HUES6 (cell line): Measurements from ENCODE around the gene SH3BP4.

Experiments used
- H3K27ac ChIP-seq: 2 replicates; pipeline ENCODE4 v1.7.0; 2013; ENCODE audit warnings: low read depth, mild to moderate bottlenecking, low read length, inconsistent platforms
- H3K27me3 ChIP-seq: 2 replicates; pipeline ENCODE4 v1.6.1; 2013; ENCODE audit warnings: low read length; ENCODE audit not compliant: control insufficient read depth, insufficient read depth
- H3K36me3 ChIP-seq: 2 replicates; pipeline ENCODE4 v1.6.1; 2013; ENCODE audit warnings: low read length; ENCODE audit not compliant: control insufficient read depth, insufficient read depth
- H3K4me1 ChIP-seq: 2 replicates; pipeline ENCODE4 v1.6.1; 2013; ENCODE audit warnings: low read length; ENCODE audit not compliant: control insufficient read depth, insufficient read depth
- H3K4me3 ChIP-seq: 2 replicates; pipeline ENCODE4 v1.5.1; 2013; ENCODE audit warnings: low read depth, low read length
- H3K9ac ChIP-seq: one replicate; pipeline ENCODE4 v1.6.1; 2013; ENCODE audit warnings: mild to moderate bottlenecking, low read length
- H3K9me3 ChIP-seq: 2 replicates; pipeline ENCODE4 v1.6.1; 2013; ENCODE audit warnings: low read depth, low read length; ENCODE audit not compliant: control insufficient read depth, insufficient read depth

Gene SH3BP4

GRCh38 chr2:234968631-234969305 lies 17.0 kb downstream of the SH3BP4 start:
- Histone ChIP-seq H3K27ac (no peak overlapping the region), H3K36me3 (peaks cover 8% of the 10 kb centered on the region), H3K9me3 (no peaks in the 10 kb centered on the region), H3K4me1 (peaks cover 57% of the 10 kb centered on the region), H3K9ac (no peak overlapping the region), H3K4me3 (peak overlapping the region; percentile 24; the same call in 1 of the 2 replicates), H3K27me3 (no peaks in the 10 kb centered on the region)

DNA sequence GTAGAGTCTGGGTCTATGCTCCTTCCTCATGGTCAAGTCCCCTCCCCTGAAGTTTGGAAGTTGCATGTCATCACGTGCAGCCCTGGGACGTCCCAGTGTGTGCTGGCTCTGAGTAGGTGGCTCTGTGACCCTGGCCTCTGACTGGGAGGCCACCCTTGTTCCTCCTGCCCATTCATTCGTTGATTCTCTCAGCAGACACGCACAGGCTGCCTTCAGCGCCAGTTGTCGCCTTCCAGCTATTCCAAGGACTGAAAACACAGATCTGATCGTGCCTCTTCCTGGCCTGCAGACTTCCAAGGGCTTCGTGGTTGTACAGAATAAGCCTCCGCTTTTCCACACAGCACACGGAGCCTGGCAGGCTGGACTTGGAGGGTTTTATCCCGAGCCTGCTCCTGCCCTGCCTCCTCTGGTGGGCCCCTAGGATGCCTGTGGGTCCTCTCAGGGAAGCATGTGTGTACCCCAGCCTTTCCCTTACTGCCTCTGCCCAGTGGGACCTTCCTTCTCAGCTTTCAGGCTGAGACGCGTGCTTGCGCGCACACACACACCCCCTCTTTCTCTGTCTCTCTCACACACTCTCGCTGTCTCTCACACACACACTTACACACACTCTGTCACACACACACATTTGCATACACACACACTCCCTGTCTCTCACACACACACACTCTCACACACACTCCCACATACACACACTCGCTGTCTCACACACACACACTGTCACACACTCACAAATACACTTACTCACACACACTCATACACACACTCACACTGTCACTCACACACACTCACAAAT lies 17.7 kb downstream of the SH3BP4 start:
- no peaks in the 10 kb centered on the region for H3K27me3 ChIP-seq
- H3K36me3 ChIP-seq = peaks cover 8% of the 10 kb centered on the region
- H3K9me3 ChIP-seq = no peaks in the 10 kb centered on the region
- no peak overlapping the region for H3K27ac ChIP-seq
- H3K4me3 ChIP-seq = peak overlapping the region; percentile 24; the same call in 1 of the 2 replicates
- peak overlapping the region; percentile 5 for H3K9ac ChIP-seq
- peaks cover 56% of the 10 kb centered on the region for H3K4me1 ChIP-seq

DNA sequence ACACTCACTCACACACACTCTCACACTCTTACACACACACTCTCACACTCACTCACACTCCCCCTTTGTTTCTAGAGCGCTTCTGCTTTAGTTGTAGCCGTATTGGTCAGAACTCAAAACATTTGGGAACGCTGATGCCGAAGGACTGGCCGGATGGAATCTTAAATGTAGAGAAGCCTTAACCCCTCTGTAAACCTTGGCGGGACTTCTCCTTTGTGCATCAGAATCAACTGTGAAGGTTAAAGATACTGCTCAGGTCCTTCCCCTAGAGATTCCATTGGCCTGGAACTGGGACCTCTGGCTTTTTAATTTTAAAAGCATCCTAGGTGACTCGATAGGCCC lies 18.3 kb downstream of the SH3BP4 start:
- Histone ChIP-seq H3K9me3 (no peaks in the 10 kb centered on the region), H3K36me3 (peaks cover 8% of the 10 kb centered on the region), H3K4me1 (peaks cover 58% of the 10 kb centered on the region), H3K27ac (no peak overlapping the region), H3K4me3 (no peak overlapping the region), H3K9ac (no peak overlapping the region), H3K27me3 (no peaks in the 10 kb centered on the region)

GRCh38 chr2:234970477-234970882 lies 18.7 kb downstream of the SH3BP4 start:
- Histone ChIP-seq H3K4me1 (peaks cover 60% of the 10 kb centered on the region), H3K27me3 (no peaks in the 10 kb centered on the region), H3K27ac (no peak overlapping the region), H3K9me3 (no peaks in the 10 kb centered on the region), H3K36me3 (peaks cover 8% of the 10 kb centered on the region), H3K4me3 (no peak overlapping the region), H3K9ac (no peak overlapping the region)

DNA sequence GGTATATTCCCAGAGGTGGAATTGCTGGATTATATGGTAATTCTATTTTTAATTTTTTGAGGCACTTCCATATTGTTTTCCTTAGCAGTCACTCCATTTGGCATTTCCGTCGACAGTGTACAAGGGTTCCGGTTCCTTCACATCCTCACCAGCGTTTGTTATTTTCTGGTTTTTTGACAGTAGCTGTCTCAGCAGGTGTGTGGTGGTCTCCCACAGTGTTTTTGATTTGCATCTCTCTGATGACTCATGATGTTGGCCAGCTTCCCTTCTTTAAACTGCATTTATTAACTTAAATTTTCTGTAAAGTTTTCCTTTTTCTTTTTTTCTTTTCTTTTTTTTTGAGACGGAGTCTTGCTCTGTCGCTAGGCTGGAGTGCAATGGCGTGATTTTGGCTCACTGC lies 19.7 kb downstream of the SH3BP4 start:
- Histone ChIP-seq H3K36me3 (peaks cover 8% of the 10 kb centered on the region), H3K27me3 (no peaks in the 10 kb centered on the region), H3K4me1 (peaks cover 60% of the 10 kb centered on the region), H3K4me3 (no peak overlapping the region), H3K9me3 (no peaks in the 10 kb centered on the region), H3K9ac (no peak overlapping the region), H3K27ac (no peak overlapping the region)

GRCh38 chr2:234973008-234973407 lies 21.2 kb downstream of the SH3BP4 start:
- no peak overlapping the region for H3K9ac ChIP-seq
- H3K27me3 ChIP-seq = no peaks in the 10 kb centered on the region
- H3K9me3 ChIP-seq = no peaks in the 10 kb centered on the region
- no peak overlapping the region for H3K4me3 ChIP-seq
- H3K36me3 ChIP-seq = peaks cover 8% of the 10 kb centered on the region
- no peak overlapping the region for H3K27ac ChIP-seq
- peaks cover 50% of the 10 kb centered on the region for H3K4me1 ChIP-seq

- Histone ChIP-seq H3K27ac (peak overlapping the region; percentile 48; the same call in 1 of the 2 replicates), H3K9me3 (peaks cover 5% of the 10 kb centered on the region), H3K36me3 (peaks cover 21% of the 10 kb centered on the region), H3K27me3 (no peaks in the 10 kb centered on the region), H3K9ac (peak overlapping the region; percentile 25), H3K4me1 (peaks cover 34% of the 10 kb centered on the region), H3K4me3 (no peak overlapping the region)
Measured at GRCh38 chr2:234974501-234975385, 22.9 kb downstream of the SH3BP4 start.

DNA sequence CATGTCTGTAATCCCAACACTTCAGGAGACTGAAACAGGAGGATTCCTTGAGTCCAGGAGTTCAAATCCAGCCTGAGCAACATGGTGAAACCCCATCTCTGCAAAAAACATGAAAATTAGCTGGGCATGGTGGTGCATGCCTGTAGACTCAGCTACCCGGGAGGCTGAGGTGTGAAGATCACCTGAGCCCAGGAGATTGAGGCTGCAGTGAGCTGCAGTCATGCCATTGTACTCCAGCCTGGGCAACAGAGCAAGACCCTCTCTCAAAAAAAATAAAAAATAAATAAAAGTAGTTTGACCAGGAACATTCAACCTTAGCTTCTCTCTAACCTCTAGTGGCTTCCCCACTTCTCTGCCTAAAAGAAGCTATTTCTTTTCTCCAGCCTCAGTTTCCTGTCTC lies 23.8 kb downstream of the SH3BP4 start:
- H3K9ac ChIP-seq = no peak overlapping the region
- H3K4me3 ChIP-seq = no peak overlapping the region
- peaks cover 30% of the 10 kb centered on the region for H3K4me1 ChIP-seq
- no peaks in the 10 kb centered on the region for H3K27me3 ChIP-seq
- H3K9me3 ChIP-seq = peaks cover 7% of the 10 kb centered on the region
- peaks cover 20% of the 10 kb centered on the region; the same call in 1 of the 2 replicates for H3K36me3 ChIP-seq
- no peak overlapping the region for H3K27ac ChIP-seq

DNA sequence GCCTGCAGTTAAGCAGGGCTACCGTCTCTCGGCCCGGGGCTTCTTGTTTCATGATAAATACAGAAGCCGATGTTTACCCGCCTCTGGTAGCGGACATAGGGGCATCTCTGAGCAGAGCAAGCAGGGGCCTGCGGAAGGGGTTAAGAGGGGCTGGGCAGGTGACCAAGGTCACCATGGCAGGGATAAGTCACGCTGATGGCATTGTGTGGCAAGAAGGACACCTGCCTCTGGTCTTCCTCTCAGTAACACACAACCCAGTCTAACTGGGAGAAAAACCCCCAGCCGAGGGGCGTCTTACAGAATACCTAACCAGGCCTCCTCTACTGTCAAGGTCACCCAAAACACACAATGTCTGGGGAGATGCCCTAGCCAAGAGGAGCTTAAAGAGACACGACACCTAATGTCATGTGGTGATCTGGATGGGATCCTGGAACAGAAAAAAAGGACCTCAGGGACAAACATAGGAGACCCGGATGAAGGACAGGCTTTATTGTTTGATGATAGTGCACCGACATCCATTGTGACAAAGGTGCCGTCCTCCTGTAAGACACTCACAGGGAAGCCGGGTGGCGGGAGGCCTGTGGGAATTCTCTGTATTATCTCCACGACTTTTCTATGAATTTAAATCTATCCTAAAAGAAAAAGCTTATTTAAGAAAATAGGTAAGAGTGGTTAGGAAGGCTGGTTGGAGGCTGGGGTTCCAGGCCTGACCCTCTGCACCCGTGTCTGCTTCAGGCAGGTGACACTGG lies 24.8 kb downstream of the SH3BP4 start:
- H3K9ac ChIP-seq = no peak overlapping the region
- H3K4me1 ChIP-seq = peaks cover 35% of the 10 kb centered on the region
- peaks cover 18% of the 10 kb centered on the region; the same call in 1 of the 2 replicates for H3K36me3 ChIP-seq
- H3K27me3 ChIP-seq = no peaks in the 10 kb centered on the region
- H3K4me3 ChIP-seq = no peak overlapping the region
- no peak overlapping the region for H3K27ac ChIP-seq
- H3K9me3 ChIP-seq = peaks cover 7% of the 10 kb centered on the region

DNA sequence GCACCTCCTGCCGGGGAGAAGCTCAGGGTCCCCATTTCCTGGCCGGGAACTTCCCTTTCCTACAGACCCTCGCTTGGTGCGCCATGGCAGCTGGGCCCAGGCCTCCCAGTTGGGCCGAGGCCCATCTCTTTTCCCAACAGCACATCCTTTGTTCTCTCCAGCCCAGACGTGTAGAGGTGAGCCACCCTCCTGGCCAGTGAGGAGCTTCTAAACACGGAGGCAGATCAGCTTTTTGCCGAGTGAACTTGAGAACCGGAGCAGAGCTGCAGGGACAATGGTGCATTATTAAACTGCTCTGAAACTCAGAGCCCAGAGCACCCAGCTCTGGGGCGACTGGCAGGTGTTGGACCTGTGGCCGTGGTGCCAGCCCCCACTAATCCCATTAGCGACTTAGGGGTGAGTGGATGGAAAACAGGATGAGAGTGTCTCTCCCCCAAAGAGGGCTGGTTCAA lies 25.4 kb downstream of the SH3BP4 start:
- Histone ChIP-seq H3K27me3 (no peaks in the 10 kb centered on the region), H3K9ac (no peak overlapping the region), H3K9me3 (peaks cover 7% of the 10 kb centered on the region), H3K4me3 (no peak overlapping the region), H3K36me3 (peaks cover 18% of the 10 kb centered on the region; the same call in 1 of the 2 replicates), H3K4me1 (peaks cover 41% of the 10 kb centered on the region), H3K27ac (no peak overlapping the region)
